Measurements from ENCODE around the gene QRICH2.

DNA sequence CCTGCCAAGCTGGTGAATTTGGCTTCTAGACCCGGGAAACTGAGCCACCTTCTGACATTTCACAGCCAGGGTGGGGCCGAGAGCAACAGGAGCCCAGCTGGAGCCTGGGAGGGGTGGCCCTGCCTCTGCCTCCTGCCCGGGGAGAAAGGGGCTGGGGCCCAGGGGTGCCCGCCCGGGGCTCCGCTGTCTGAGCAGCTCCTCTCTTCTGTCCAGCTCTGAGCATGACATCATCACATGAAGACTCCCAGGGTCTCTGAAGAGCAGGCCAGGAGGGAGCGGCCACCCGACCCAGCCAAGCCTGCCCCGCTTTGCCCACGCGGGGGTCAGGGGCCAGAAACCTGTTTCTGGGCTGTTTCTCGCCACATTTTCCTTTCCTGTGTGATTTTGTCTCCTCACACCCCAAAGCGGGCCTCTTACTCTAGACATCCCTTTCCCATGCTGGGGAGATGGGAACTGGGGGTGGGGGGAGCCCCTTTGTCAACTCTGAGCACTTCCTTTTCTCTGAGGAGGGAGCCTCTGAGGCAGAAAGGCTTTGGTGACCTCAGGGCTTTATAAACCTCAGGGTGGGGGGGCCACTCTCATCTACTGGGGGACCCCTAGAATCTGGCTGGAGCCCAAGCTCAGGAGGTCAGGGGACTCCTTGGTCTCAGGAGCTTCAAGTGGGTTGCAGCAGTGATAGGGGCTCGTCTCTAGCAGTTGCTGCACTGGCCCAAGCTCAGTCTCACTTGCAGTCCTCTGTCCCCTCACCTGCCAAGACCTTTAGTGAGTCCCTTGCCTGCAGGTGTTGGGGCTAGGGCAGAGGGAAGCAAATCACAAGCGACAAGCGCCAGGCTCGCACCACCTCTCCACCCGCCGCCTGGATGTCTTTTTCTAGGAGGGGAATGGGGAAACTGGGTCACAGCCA lies 35.3 kb downstream of the QRICH2 start:
- TF ChIP-seq, protein P1, sequence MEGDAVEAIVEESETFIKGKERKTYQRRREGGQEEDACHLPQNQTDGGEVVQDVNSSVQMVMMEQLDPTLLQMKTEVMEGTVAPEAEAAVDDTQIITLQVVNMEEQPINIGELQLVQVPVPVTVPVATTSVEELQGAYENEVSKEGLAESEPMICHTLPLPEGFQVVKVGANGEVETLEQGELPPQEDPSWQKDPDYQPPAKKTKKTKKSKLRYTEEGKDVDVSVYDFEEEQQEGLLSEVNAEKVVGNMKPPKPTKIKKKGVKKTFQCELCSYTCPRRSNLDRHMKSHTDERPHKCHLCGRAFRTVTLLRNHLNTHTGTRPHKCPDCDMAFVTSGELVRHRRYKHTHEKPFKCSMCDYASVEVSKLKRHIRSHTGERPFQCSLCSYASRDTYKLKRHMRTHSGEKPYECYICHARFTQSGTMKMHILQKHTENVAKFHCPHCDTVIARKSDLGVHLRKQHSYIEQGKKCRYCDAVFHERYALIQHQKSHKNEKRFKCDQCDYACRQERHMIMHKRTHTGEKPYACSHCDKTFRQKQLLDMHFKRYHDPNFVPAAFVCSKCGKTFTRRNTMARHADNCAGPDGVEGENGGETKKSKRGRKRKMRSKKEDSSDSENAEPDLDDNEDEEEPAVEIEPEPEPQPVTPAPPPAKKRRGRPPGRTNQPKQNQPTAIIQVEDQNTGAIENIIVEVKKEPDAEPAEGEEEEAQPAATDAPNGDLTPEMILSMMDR (IDR thresholded peaks at IDR 0.05; ENCODE audit: low read length), result no peak
- no peak for TF ChIP-seq EZH2 (IDR thresholded peaks at IDR 0.05; ENCODE audit: borderline replicate concordance, low read length)

Measured in OCI-LY1 (cell line).